ENCODE results near the gene MALT1. TPM values are rescaled to one million over a fixed set of nuclear protein-coding genes. Genes with fewer than 3 reads are reported as not detected.

MALT1 gene
- 76.1 TPM for total RNA-seq

GRCh38 chr18:58671111-58671631, at the start of gene MALT1:
TSS of gene MALT1 (plus strand) at chr18:58671465. CDS start at chr18:58671644, 179 bp downstream.

Other genes with a start within 250 kb of the MALT1 start
- gene ALPK2, start 42.4 kb upstream of the MALT1 start, total RNA-seq = 3.1 TPM
- 259 TPM for gene ZNF532, start 193.4 kb downstream of the MALT1 start, total RNA-seq